Bronchial epithelial cell (primary cell): ENCODE results near the gene H2AZ2. TPM values are rescaled to one million over a fixed set of nuclear protein-coding genes. Genes with fewer than 3 reads are reported as not detected.
A peak's percentile ranks its signal among the peaks of the same experiment; 100 is the strongest.
"Not testable (repeated sequence)": the region's sequence is repeated elsewhere in the genome, so short reads cannot be mapped to it uniquely, and the experiment has no call there.

ENCODE experiments used
- DNase-seq: peaks from one replicate; pipeline ENCODE4 v3.0.0-alpha.2; 2010; ENCODE audit warnings: low read depth
- FAIRE-seq: peaks from 2 replicates; lab custom pipeline; 2011; peaks lifted over from hg19 to GRCh38; lab: Jason Lieb, UNC
- H3K27me3 ChIP-seq: 2 replicates; pipeline ENCODE4 v1.5.1; 2011; ENCODE audit warnings: low read length; ENCODE audit not compliant: control insufficient read depth, insufficient read depth
- H3K36me3 ChIP-seq: 2 replicates; pipeline ENCODE4 v1.5.1; 2011; ENCODE audit warnings: low read length; ENCODE audit not compliant: control insufficient read depth, insufficient read depth
- H3K4me3 ChIP-seq: 2 replicates; pipeline ENCODE4 v1.5.1; 2011; ENCODE audit warnings: mild to moderate bottlenecking, low read depth, low read length, control low read depth
- total RNA-seq: library from RNA; depleted of rRNA; stranded (reverse); fragments of >200 nt; gene quantifications from 2 replicates; pipeline ENCODE4 v1.2.1, GENCODE V29; 2014
- TF ChIP-seq, protein P1 (sequence below): IDR thresholded peaks from 2 replicates; pipeline ENCODE4 v1.5.1; 2011; ENCODE audit warnings: mild to moderate bottlenecking, moderate library complexity, low read length, control low read depth, inconsistent platforms; ENCODE audit not compliant: insufficient read depth, severe bottlenecking

H2AZ2 gene
- total RNA-seq, 1 donor from 2014 or later: 140 TPM

DNA sequence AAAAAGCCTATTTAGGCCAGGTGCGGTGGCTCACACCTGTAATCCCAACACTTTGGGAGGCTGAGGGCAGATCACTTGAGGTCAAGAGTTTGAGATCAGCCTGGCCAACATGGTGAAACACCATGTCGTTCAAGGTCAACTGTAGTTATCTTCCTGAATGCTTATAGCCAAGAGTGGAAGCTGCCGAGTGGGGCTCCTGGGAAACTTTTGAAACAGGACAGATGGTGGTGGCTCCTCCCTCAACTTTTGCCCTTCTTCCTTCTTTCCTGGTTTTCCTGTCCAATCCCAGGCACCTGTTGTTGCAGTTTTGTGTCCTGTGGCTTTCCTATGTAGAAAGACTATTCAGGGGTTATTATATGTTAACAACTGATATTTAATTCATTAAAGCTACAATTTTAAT, 60.1 kb downstream of the H2AZ2 start:
- H3K36me3 ChIP-seq: no peaks in the 10 kb centered on the region
- no peak for FAIRE-seq
- TF ChIP-seq, protein P1, sequence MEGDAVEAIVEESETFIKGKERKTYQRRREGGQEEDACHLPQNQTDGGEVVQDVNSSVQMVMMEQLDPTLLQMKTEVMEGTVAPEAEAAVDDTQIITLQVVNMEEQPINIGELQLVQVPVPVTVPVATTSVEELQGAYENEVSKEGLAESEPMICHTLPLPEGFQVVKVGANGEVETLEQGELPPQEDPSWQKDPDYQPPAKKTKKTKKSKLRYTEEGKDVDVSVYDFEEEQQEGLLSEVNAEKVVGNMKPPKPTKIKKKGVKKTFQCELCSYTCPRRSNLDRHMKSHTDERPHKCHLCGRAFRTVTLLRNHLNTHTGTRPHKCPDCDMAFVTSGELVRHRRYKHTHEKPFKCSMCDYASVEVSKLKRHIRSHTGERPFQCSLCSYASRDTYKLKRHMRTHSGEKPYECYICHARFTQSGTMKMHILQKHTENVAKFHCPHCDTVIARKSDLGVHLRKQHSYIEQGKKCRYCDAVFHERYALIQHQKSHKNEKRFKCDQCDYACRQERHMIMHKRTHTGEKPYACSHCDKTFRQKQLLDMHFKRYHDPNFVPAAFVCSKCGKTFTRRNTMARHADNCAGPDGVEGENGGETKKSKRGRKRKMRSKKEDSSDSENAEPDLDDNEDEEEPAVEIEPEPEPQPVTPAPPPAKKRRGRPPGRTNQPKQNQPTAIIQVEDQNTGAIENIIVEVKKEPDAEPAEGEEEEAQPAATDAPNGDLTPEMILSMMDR: no peak
- H3K4me3 ChIP-seq: no peak overlapping the region
- H3K27me3 ChIP-seq: no peaks in the 10 kb centered on the region
- no peak for DNase-seq

DNA sequence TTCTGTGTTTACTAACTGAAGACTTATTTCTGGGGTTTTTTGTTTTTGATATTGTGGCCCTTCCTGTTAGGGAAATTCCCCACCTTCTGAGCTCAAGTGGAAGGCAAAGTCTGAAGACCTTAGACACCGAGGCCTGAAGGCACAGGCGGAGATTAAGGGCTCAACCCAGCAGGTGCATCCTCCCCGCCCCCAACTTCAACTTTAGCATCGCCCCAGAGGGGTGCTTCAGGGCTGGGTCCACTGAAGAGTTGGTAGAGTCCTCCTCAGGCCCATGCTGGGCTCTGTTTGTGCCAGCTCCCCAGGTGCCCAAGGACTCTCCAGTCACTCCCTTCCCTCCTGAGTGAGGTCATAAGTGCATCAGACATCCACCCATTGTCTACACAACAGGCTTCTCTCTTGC, 60.8 kb downstream of the H2AZ2 start:
- no peak for DNase-seq
- Histone ChIP-seq H3K36me3 (no peaks in the 10 kb centered on the region), H3K27me3 (no peaks in the 10 kb centered on the region), H3K4me3 (no peak overlapping the region)
- FAIRE-seq: no peak
- TF ChIP-seq, protein P1: no peak

DNA sequence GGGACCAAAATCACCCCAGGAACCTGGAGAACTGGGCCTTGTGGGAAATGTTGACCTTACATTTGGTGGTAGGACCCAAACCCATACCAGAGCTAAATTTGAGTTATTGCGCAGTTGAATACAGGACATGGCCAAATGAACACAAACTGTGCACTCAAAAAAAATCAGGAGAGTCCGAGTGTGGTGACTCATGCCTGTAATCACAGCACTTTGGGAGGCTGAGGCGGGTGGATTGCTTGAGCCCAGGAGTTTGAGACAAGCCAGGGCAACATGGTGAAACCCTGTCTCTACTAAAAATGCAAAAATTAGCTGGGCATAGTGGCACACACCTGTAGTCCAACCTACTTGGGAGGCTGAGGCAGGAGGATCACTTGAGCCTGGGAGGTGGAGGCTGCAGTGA, 62.7 kb downstream of the H2AZ2 start:
- H3K36me3 ChIP-seq, FAIRE-seq, H3K4me3 ChIP-seq, DNase-seq, H3K27me3 ChIP-seq: not testable (repeated sequence)

DNA sequence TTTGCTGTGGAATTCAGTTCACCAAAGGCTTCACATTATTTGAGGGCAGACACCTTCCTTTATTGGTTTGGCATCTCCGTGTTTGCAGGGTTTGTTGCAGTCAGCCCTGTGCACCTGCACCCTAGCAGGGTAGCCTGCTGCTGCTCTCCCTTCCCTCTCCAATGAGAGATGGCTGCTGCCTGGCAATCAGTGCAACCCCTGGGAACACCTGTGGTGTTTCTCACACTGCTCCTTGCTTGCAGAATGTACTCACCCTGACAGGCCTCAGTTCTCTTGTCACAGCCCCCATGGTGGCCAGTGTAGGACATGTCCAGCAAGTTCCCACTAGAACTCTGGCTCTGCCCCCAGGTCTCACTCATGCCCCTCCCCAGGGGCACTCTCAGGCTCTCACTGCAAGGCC, 63.5 kb downstream of the H2AZ2 start:
- H3K4me3 ChIP-seq: no peak overlapping the region
- no peak for DNase-seq
- H3K36me3 ChIP-seq: no peaks in the 10 kb centered on the region
- TF ChIP-seq, protein P1: no peak
- FAIRE-seq: no peak
- no peaks in the 10 kb centered on the region for H3K27me3 ChIP-seq

DNA sequence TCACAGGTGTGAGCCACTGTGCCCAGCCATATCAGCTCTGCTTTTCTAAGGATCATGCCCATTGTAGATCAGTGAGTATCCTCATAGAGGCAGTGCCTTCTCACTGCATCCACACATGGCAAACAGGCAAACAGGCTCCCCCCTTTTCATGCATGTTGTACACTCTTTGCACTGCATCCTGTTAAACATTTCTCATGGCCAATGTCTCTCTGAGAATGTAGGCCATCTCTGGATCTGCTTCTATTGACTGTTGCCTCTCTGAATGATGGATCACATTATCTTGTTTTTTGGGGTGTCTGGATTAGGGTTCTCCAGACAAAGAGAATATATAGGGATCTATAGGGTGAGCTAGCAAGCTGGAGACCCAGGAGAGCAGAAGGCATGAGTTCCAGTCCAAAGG, 64.5 kb downstream of the H2AZ2 start:
- TF ChIP-seq, protein P1: no peak
- no peak overlapping the region for H3K4me3 ChIP-seq
- H3K27me3 ChIP-seq: no peaks in the 10 kb centered on the region
- no peaks in the 10 kb centered on the region for H3K36me3 ChIP-seq
- FAIRE-seq (peak; percentile 75), DNase-seq (no peak)

DNA sequence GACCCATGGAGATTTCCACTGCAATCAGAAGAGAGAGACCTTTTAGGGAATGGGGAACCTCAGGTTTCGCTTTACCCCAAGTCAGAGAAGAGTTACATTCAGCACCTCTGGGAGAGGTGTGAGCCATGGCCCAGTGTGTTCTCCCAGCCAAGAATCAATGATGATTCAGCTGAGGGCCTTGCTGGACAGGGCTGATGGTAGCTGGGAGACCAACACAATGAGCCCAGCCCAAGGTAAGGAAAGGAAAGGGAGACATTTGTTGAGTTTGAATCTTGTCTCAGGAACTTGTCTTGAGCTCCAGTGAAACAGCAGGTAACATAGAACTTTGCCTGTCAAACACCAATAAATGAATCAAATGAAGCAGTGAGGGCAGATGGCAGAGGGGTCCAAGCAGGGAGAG, 65.4 kb downstream of the H2AZ2 start:
- FAIRE-seq: no peak
- no peaks in the 10 kb centered on the region for H3K36me3 ChIP-seq
- no peaks in the 10 kb centered on the region for H3K27me3 ChIP-seq
- DNase-seq: no peak
- TF ChIP-seq, protein P1: no peak
- H3K4me3 ChIP-seq: no peak overlapping the region

Other genes with a start within 250 kb of the H2AZ2 start
- gene OGDH, start 241.5 kb downstream of the H2AZ2 start, total RNA-seq: 45.0 and 78.7 TPM in 2 replicates
- gene ZMIZ2, start 99.2 kb downstream of the H2AZ2 start, total RNA-seq: 5.5 and 8.1 TPM in 2 replicates
- gene PPIA, start 51.4 kb downstream of the H2AZ2 start, total RNA-seq: 1,106 and 1,178 TPM in 2 replicates
- gene PURB, start 37.4 kb upstream of the H2AZ2 start, total RNA-seq: 18.2 and 19.6 TPM in 2 replicates
- gene MYO1G, start 130.9 kb upstream of the H2AZ2 start, total RNA-seq: 0.13 and 0.26 TPM in 2 replicates
- 45.0 and 49.9 TPM in 2 replicates for gene CCM2, start 152.1 kb upstream of the H2AZ2 start, total RNA-seq
- under 0.01 and 0.13 TPM in 2 replicates for gene NACAD, start 240.9 kb upstream of the H2AZ2 start, total RNA-seq